Heart left ventricle (tissue), 16 donors: ENCODE data around the gene SLC25A29. TPM values are rescaled to one million over a fixed set of nuclear protein-coding genes. Genes with fewer than 3 reads are reported as not detected.

Experiments used
- ATAC-seq, 4 donors: fragments of 200-7000 bp; cut with Tn5 transposase; one replicate each; pipeline ENCODE4 v1.9.1; 2020 to 2022; ENCODE audit warnings: moderate library complexity in 4 of 4, mild to moderate bottlenecking in 3 of 4, moderate number of reproducible peaks in 1 of 4
- DNase-seq, 5 donors: peaks; one replicate each; pipeline ENCODE4 v3.0.0-alpha.2; 2020
- H3K27ac ChIP-seq, 12 donors: fragments of 200-600 bp; sonication (generic) in 4 of 12; one replicate each; pipeline versions ENCODE4 v1.5.0 to v1.8.0; 2016 to 2022; ENCODE audit warnings: mild to moderate bottlenecking in 2 of 12
- H3K27me3 ChIP-seq, 9 donors: fragments of 200-600 bp; sonication (generic) in 2 of 9; one replicate each; pipeline versions ENCODE4 v1.5.1 to v1.8.0; 2016 to 2022; ENCODE audit warnings: mild to moderate bottlenecking in 3 of 9
- H3K36me3 ChIP-seq, 9 donors: fragments of 200-600 bp; sonication (generic) in 2 of 9; one replicate each; pipeline versions ENCODE4 v1.5.0 to v1.8.0; 2018 to 2022; ENCODE audit warnings: mild to moderate bottlenecking in 2 of 9
- H3K4me1 ChIP-seq, 12 donors: fragments of 200-600 bp; sonication (generic) in 4 of 12; one replicate each; pipeline versions ENCODE4 v1.5.0 to v1.8.0; 2016 to 2022; ENCODE audit warnings: mild to moderate bottlenecking in 3 of 12
- H3K4me3 ChIP-seq, 12 donors: fragments of 200-600 bp; sonication (generic) in 4 of 12; one replicate each; pipeline versions ENCODE4 v1.5.0 to v1.8.0; 2017 to 2022; ENCODE audit warnings: mild to moderate bottlenecking in 9 of 12, moderate library complexity in 4 of 12
- H3K9me3 ChIP-seq, 12 donors: fragments of 200-600 bp; sonication (generic) in 4 of 12; one replicate each; pipeline versions ENCODE4 v1.5.0 to v1.8.0; 2016 to 2022; ENCODE audit warnings: mild to moderate bottlenecking in 1 of 12
- CTCF ChIP-seq, 12 donors: fragments of 200-600 bp; sonication (generic) in 4 of 12; IDR thresholded peaks; one replicate each; pipeline versions ENCODE4 v1.5.0 to v1.8.0; 2018 to 2022; ENCODE audit warnings: antibody characterized with exemption in 12 of 12, mild to moderate bottlenecking in 5 of 12
- POLR2A ChIP-seq, 2 donors: fragments of 450-650 bp; IDR thresholded peaks; one replicate each; pipeline ENCODE4 v1.6.1; 2017; ENCODE audit warnings: antibody characterized with exemption in 2 of 2, mild to moderate bottlenecking in 2 of 2, moderate library complexity in 2 of 2
- WGBS, 4 donors: extraction: QIAGEN DNeasy Blood & Tissue Kit in 2 of 4; methylation state at CpG; one replicate each; pipeline versions ENCODE4 v1.1.5 to v1.1.7; 2013 to 2018; 5-methylcytosine and 5-hydroxymethylcytosine counted together
- intact Hi-C, 10 donors: fragments of 100-400 bp; cut with DNase I; formaldehyde crosslinking; loops; one replicate each; pipeline versions ENCODE4 v1.11.1 to v1.14.2; 2022
- polyA plus RNA-seq, 2 donors: library from polyadenylated mRNA; stranded (reverse); fragments of 200-250 nt; gene quantifications; one replicate each; pipeline ENCODE4 v1.2.3, GENCODE V29; 2013
- total RNA-seq, 9 donors: library from RNA; depleted of rRNA in 2 of 9; stranded (reverse); fragments of >200 nt in 2 of 9; fragmentation: NEBNext Ultra II Directional in 3 of 9; extraction: Animal tissue kit (Norgen Biotek cat#: 25700) in 3 of 9; gene quantifications; one replicate each; pipeline versions ENCODE4 v1.1.0 to v1.2.4, GENCODE V29; 2016 to 2023
- donor health status: ischemic (EF 13 %, LVEDD 7.1; RV severe dilation, severe dysfunction).
- donor health status: healthy with polysubstance abuse.
- donor health status: DM: no; HTN: yes; CAD: no.
- donor health status: DM: no; HTN: no; CAD: no.
- donor health status: ischemic (EF 25% LVEDD 6.9; RV normal size, moderate dysfunction).
- donor health status: ischemic (EF 25% LVEDD 5.7; RV mildly dilated, moderate dysfunction).
- donor health status: healthy.
- donor health status: DM: yes; HTN: yes; CAD: no.
- donor health status: ischemic (EF 35%, LVEDD 5.7; RV mildly dilated, moderate dysfunction).
- donor health status: nonischemic (EF 11% LVEDD 7.7; RV severe dilation, severe dysfunction).
- donor health status: DM: yes; HTN: yes; CAD: no.
- donor health status: PGD.
- donor health status: ischemic (EF 29% LVEDD 5.4; RV normal size, mild dysfunction).
- donor health status: nonischemic (EF 23%, LVEDD 6.1; RV moderate dilation, normal function).

The SLC25A29 gene
- total and polyA plus RNA-seq, 11 donors, result 10.2 to 34.2 (median 21.7) TPM

- intact Hi-C loops, result loop anchor here in 8 of 10 donors (2.0 to 5.0 kb wide), 5 partner anchors 64 to 69 kb away; partner anchors contain the start of genes WDR25 (in 6 of the 8) and YY1 (in 1 of the 8)
- H3K36me3 ChIP-seq, result no peaks in the 10 kb centered on the region
- H3K4me1 ChIP-seq, result peaks cover 0 to 67% (median 31%) of the 10 kb centered on the region in 12 donors
- ATAC-seq, result no peak
- no peak for DNase-seq
- peak overlapping the region; percentile 82 to 95 (median 90) for H3K27ac ChIP-seq
- H3K4me3 ChIP-seq, result peak overlapping the region in 10 of 12 donors; percentile 80 to 99 (median 89)
- TF ChIP-seq POLR2A (IDR thresholded peaks at IDR 0.05) (no peak), CTCF (IDR thresholded peaks at IDR 0.05) (no peak)
- H3K27me3 ChIP-seq, result no peaks in the 10 kb centered on the region
- H3K9me3 ChIP-seq, result no peaks in the 10 kb centered on the region
- WGBS, 4 donors, result 84 to 93% (median 89%) methylated on average over 5 of the region's 5 CpGs
Measured at GRCh38 chr14:100307766-100308426, 1.7 kb upstream of the SLC25A29 start.

GRCh38 chr14:100306998-100307765 lies 938 bp upstream of the SLC25A29 start:
- no peaks in the 10 kb centered on the region for H3K27me3 ChIP-seq
- intact Hi-C loops, result loop anchor here in 8 of 10 donors (2.0 to 5.0 kb wide), 5 partner anchors 65 to 70 kb away; partner anchors contain the start of genes WDR25 (in 6 of the 8) and YY1 (in 1 of the 8)
- TF ChIP-seq CTCF (IDR thresholded peaks at IDR 0.05), result no peak
- DNase-seq (no peak), ATAC-seq (peak in 3 of 4 donors; percentile 6 to 30 (median 14))
- H3K27ac ChIP-seq, result peak overlapping the region; percentile 82 to 95 (median 90)
- H3K4me3 ChIP-seq, result peak overlapping the region; percentile 59 to 99 (median 88)
- H3K9me3 ChIP-seq, result no peaks in the 10 kb centered on the region
- WGBS, 4 donors, result 5 to 8% (median 6%) methylated on average over 34 to 49 of the region's 49 CpGs
- H3K4me1 ChIP-seq, result peaks cover 0 to 61% (median 32%) of the 10 kb centered on the region in 12 donors
- H3K36me3 ChIP-seq, result no peaks in the 10 kb centered on the region

- peaks cover 0 to 61% (median 27%) of the 10 kb centered on the region in 12 donors for H3K4me1 ChIP-seq
- H3K4me3 ChIP-seq, result peak overlapping the region; percentile 59 to 99 (median 88)
- intact Hi-C loops, result loop anchor here in 8 of 10 donors (2.0 to 5.0 kb wide), 5 partner anchors 63 to 72 kb away; partner anchors contain the start of genes WDR25 (in 6 of the 8) and YY1 (in 1 of the 8)
Measured at GRCh38 chr14:100305324-100306100, 732 bp downstream of the SLC25A29 start.

More at GRCh38 chr14:100305324-100306100, 732 bp downstream of the SLC25A29 start:
- no peaks in the 10 kb centered on the region for H3K9me3 ChIP-seq
- ATAC-seq (peak in 1 of 4 donors; percentile 6), DNase-seq (peak in 3 of 5 donors; percentile 35 to 78 (median 48))
- H3K27ac ChIP-seq, result peak overlapping the region; percentile 62 to 95 (median 88)
- TF ChIP-seq CTCF (IDR thresholded peaks at IDR 0.05), result no peak
- TF ChIP-seq POLR2A (IDR thresholded peaks at IDR 0.05), result no peak
- 0 to 1% (median 1%) methylated on average over 44 to 65 of the region's 65 CpGs for WGBS, 4 donors
- H3K36me3 ChIP-seq, result no peaks in the 10 kb centered on the region
- no peaks in the 10 kb centered on the region for H3K27me3 ChIP-seq
